Renal cortical epithelial cell (primary cell): ENCODE measurements around the gene GPC4. TPM values are rescaled to one million over a fixed set of nuclear protein-coding genes. Genes with fewer than 3 reads are reported as not detected.

ENCODE experiments used
- total RNA-seq: library from RNA; depleted of rRNA; stranded (reverse); fragments of >200 nt; gene quantifications from 2 replicates; pipeline ENCODE4 v1.2.3, GENCODE V29; 2014

Gene GPC4
- total RNA-seq, 1 donor from 2014 or later = 80.6 TPM

Other genes starting within 250 kb of the GPC4 start
- gene TFDP3, start 197.1 kb downstream of the GPC4 start, total RNA-seq = not detected in 2 replicates